ENCODE data around the gene CTXN2.

- no peak for TF ChIP-seq SUZ12 (IDR thresholded peaks at IDR 0.05)
- no peak for TF ChIP-seq ZNF384 (IDR thresholded peaks at IDR 0.05)
- TF ChIP-seq, protein P1, sequence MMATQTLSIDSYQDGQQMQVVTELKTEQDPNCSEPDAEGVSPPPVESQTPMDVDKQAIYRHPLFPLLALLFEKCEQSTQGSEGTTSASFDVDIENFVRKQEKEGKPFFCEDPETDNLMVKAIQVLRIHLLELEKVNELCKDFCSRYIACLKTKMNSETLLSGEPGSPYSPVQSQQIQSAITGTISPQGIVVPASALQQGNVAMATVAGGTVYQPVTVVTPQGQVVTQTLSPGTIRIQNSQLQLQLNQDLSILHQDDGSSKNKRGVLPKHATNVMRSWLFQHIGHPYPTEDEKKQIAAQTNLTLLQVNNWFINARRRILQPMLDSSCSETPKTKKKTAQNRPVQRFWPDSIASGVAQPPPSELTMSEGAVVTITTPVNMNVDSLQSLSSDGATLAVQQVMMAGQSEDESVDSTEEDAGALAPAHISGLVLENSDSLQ (IDR thresholded peaks at IDR 0.05), result no peak
- no peak for TF ChIP-seq SP1 (IDR thresholded peaks at IDR 0.05)
- TF ChIP-seq L3MBTL2 (conservative IDR thresholded peaks at IDR 0.05), result no peak; the same call in 1 of the 2 replicates
- TF ChIP-seq ELF4 (IDR thresholded peaks at IDR 0.05), result no peak
- no peak for TF ChIP-seq CTBP1 (IDR thresholded peaks at IDR 0.05; ENCODE audit: borderline replicate concordance)
- TF ChIP-seq ARNT (IDR thresholded peaks at IDR 0.05), result no peak
- no peak for TF ChIP-seq LEF1 (IDR thresholded peaks at IDR 0.05; ENCODE audit: borderline replicate concordance)
- TF ChIP-seq FOXK2 (IDR thresholded peaks at IDR 0.05), result no peak
- TF ChIP-seq FOXM1 (IDR thresholded peaks at IDR 0.05; ENCODE audit: borderline replicate concordance), result 0 out of 2 replicates have a peak, but pooled peaks have one; percentile 53
- no peak for TF ChIP-seq BHLHE40 (IDR thresholded peaks at IDR 0.05; ENCODE audit: borderline replicate concordance)
- TF ChIP-seq NFRKB (IDR thresholded peaks at IDR 0.05), result no peak
Observed at GRCh38 chr15:48177766-48178647, 13.5 kb upstream of the CTXN2 start, which contains the start of gene MYEF2.

Measured in HEK293T (cell line).